8988T (cell line): Measurements from ENCODE around the gene CA7.
A peak's percentile ranks its signal among the peaks of the same experiment; 100 is the strongest.

Experiments used
- DNase-seq: peaks from one replicate; pipeline ENCODE4 v3.0.0; 2011

CA7 gene

DNA sequence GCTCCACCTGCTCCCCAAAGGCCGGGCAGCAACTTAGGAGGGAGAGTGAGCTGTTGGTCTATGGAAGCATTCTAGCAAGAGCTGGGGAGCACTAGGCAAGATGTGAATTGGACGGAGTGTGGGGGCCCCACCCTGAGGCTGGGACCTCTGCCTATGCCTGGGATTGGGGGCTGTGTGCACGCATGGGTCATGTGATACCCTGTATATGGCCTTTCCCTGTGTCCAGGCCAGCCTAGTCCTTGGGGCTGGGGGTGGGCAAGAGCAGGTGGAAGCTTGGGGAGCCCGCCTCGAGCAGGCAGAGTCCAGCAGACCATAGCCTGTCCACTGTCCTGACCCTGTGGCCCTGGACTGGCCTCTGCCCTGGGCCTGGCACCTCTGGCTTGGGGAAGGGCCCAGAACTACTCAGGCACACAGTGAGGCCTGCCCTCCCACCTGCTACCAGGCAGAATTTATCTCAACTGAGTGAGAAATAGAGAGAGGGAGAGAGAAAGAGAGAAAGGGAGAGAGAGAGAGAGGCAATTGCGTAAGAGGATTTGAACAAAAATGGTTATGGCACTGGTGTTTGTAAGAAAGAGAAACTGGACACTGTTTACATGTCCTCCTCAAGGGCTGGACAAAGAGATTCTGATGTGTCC lies 55.2 kb downstream of the CA7 start:
- peak; percentile 21 for DNase-seq

DNA sequence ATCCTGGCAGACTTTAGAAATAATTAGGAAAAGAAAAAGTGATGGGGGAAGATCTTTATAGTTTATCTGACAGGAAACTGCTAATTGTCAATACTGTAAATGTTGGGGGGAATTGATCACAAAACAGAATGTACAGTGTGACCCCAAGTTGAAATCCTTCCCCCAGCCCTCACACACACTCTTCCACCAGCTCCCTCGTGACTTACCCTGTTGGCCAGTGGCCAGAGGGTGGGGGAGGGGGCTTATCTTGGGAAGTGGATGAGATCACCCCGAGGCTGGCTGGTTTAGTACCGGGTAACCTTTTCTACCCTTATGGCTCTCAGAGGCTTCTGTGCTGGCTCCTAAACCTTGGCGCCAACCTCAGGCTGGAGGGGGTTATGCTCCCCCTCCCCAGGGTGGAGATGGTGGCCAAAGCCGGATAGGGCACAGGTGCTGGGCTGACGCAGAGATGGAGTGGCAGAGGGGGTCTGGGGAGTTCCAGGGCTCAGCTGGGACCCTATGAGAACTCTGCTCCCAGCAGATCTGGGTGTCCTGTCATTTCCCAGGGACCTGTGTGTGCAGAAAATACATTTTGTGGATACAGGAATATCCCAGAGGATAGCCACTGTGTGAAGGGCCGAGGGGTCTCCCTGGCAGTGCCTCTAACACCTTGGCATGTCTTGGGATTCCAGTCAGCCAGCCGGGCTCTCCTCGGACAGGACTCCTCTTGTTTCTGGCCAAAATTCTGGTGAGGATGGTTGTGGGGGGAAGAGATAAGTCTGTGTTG lies 55.9 kb downstream of the CA7 start:
- DNase-seq = peak; percentile 42

DNA sequence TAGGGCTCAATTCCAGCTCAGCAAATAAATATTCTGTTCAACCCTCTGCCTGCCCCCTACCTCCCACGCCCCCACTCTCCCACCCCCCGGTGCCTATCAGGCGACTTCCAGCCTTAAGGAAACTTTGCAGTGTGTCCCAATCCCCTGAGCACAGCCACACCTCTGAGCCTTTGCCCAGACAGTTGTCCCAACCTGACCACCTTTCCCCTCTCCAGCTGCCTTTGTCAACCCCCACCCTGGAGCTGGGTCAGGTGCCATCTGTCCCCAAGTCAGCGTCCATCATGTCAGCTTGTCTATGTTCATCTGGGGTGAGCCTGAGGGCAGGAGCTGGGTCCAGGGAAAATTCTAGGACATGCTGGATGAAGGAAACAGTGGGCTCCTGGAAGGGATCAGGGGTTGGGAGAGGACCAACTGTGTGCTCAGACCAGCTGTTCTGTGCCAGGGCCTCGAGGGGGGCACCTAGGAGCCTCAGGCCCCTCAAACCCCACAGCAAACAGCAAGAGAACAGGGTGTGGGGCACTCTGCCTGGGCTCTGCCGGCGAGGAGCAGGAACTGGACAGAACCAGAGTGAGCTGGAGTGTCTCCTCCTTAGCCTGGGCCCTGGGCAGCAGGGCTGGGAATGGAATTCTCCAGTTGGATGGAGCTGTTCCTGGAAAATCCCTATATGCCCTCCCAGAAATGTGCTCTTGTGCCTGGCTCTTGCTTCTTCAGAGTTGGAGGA lies 56.7 kb downstream of the CA7 start:
- no peak for DNase-seq

DNA sequence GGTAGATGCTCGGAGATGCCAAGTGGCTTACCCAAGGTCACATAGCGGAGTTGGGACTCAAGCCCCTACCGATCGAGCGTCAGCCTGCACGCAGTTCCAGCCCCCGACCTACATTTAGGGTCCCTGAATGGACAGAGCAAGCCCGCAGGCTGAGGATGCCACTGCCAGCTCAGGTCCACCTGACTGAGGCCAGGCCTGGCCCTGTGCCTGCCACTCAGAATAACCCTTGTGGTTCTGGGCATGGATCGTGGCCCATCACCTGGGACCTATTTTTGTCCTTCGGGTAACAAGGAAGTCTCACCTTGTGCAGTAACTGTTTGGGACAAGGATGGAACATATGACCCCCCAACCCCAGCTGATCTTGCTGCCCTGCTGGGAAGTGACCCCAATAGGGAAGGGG lies 57.4 kb downstream of the CA7 start:
- no peak for DNase-seq

DNA sequence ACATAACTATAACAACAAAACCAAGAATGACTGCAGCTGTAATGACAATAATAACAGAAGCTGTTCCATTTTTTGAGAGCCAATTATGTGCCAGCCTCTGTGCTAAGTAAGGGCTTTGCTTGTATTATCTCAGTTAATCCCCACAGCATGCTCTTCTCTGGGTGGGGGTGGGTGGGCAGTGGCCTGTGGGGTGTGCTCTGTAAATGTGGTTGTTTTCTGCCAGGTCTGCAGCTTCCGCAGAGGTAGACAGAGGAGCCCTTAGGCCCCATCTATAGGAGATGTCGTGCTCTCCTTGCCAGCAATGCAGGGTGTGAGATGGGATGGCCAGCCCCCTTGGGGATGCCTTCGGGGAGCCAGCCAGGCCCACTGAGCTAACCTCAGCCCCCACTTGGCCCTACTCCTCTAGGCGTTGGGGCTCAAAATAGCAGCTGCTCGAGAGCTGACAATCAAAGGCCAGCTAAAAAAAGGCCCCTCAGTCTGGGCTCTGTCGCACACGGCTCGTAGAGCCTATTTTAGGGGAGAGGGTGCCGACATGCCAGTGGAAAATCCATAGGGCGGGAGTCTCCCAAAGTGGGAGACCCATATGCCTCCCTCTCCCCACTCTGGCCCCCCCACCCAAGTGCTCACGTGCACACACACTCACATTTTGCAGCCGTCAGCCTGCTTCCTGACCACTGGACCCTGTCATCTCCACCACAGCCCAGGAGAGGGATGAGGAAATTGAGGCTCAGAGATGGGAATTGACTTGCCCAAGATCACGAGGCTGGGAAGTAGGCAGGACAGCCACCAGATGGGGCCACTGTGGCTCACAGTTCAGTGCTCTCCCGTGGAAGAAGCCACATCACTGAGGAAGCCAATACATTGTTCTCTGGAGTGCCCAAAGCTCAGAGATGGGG lies 58.7 kb downstream of the CA7 start:
- DNase-seq = peak; percentile 28
